Measurements from ENCODE around the gene C3orf49.

C3orf49 gene

GRCh38 chr3:63819151-63819398, at the start of gene C3orf49:
Gene C3orf49, plus strand, starts transcription at chr3:63819299. Its CDS starts 173 bp downstream, at chr3:63819472.
- no peak for DNase-seq

- DNase-seq = no peak
These were observed 44.3 kb upstream of the C3orf49 start for GRCh38 chr3:63774781-63775180.

GRCh38 chr3:63779227-63779626, 39.9 kb upstream of the C3orf49 start:
- no peak for DNase-seq

GRCh38 chr3:63791974-63792373, 27.1 kb upstream of the C3orf49 start:
- DNase-seq = no peak

- DNase-seq = no peak
These were observed 23.7 kb upstream of the C3orf49 start for GRCh38 chr3:63795438-63795837.

GRCh38 chr3:63798544-63798943, 20.6 kb upstream of the C3orf49 start:
- no peak for DNase-seq

GRCh38 chr3:63798949-63799348, 20.1 kb upstream of the C3orf49 start:
- DNase-seq = no peak

GRCh38 chr3:63800097-63800496, 19.0 kb upstream of the C3orf49 start:
- DNase-seq = no peak

- no peak for DNase-seq
These were observed 15.2 kb upstream of the C3orf49 start for GRCh38 chr3:63803911-63804310.

GRCh38 chr3:63807961-63808565, 11.0 kb upstream of the C3orf49 start:
- no peak for DNase-seq

GRCh38 chr3:63808633-63809032, 10.5 kb upstream of the C3orf49 start:
- no peak for DNase-seq

- DNase-seq = no peak
These were observed 9.5 kb upstream of the C3orf49 start for GRCh38 chr3:63809607-63810006.

GRCh38 chr3:63814237-63814636, 4.9 kb upstream of the C3orf49 start:
- DNase-seq = no peak

GRCh38 chr3:63817225-63817624, 1.9 kb upstream of the C3orf49 start:
- DNase-seq = no peak

- DNase-seq = peak; percentile 20
These were observed 583 bp upstream of the C3orf49 start for GRCh38 chr3:63818282-63819150.

- DNase-seq = no peak
These were observed 5.2 kb downstream of the C3orf49 start for GRCh38 chr3:63824309-63824708.

- no peak for DNase-seq
These were observed 11.4 kb downstream of the C3orf49 start for GRCh38 chr3:63830526-63830925.

GRCh38 chr3:63832395-63832794, 13.3 kb downstream of the C3orf49 start:
- DNase-seq = no peak

- DNase-seq = no peak
These were observed 22.6 kb downstream of the C3orf49 start for GRCh38 chr3:63841704-63842103.

- no peak for DNase-seq
These were observed 23.0 kb downstream of the C3orf49 start for GRCh38 chr3:63842127-63842526.

GRCh38 chr3:63845215-63845614, 26.1 kb downstream of the C3orf49 start:
- no peak for DNase-seq

- DNase-seq = no peak
These were observed 28.8 kb downstream of the C3orf49 start for GRCh38 chr3:63847718-63848450.

GRCh38 chr3:63849175-63849574, 30.1 kb downstream of the C3orf49 start:
- no peak for DNase-seq

GRCh38 chr3:63851287-63851686, 32.2 kb downstream of the C3orf49 start:
- no peak for DNase-seq

Measured in GDM1 (cell line).